Measurements from ENCODE around the gene RRM1.

GRCh38 chr11:4164884-4165590 is 70.4 kb downstream of the RRM1 start:
- TF ChIP-seq MAX (IDR thresholded peaks at IDR 0.05) (no peak), TAF1 (conservative IDR thresholded peaks at IDR 0.05) (no peak), RAD21 (IDR thresholded peaks at IDR 0.05) (no peak), CTCF (IDR thresholded peaks at IDR 0.05; ENCODE audit: low read depth, low read length, missing input control) (no peak), SP1 (IDR thresholded peaks at IDR 0.05) (no peak), GABPA (IDR thresholded peaks at IDR 0.05 in 1 of 2, conservative IDR thresholded peaks at IDR 0.05 in 1 of 2) (no peak)
